Lower lobe of right lung (tissue), 2 donors: ENCODE data around the gene PCBP4. TPM values are rescaled to one million over a fixed set of nuclear protein-coding genes. Genes with fewer than 3 reads are reported as not detected.
"Not testable (repeated sequence)": the region's sequence is repeated elsewhere in the genome, so short reads cannot be mapped to it uniquely, and the experiment has no call there.

ENCODE experiments used
- ATAC-seq, 2 donors: fragments of 200-7000 bp; cut with Tn5 transposase; one replicate each; pipeline ENCODE4 v1.9.1; 2020 to 2022; ENCODE audit warnings: mild to moderate bottlenecking in 2 of 2, moderate library complexity in 2 of 2
- DNase-seq: peaks from one replicate; pipeline ENCODE4 v3.0.0-alpha.2; 2020
- H3K27ac ChIP-seq: fragments of 200-600 bp; one replicate; pipeline ENCODE4 v1.8.0; 2022
- H3K27me3 ChIP-seq: fragments of 200-600 bp; one replicate; pipeline ENCODE4 v1.8.0; 2022; ENCODE audit warnings: low read depth
- H3K36me3 ChIP-seq: fragments of 200-600 bp; one replicate; pipeline ENCODE4 v1.8.0; 2022; ENCODE audit warnings: mild to moderate bottlenecking
- H3K4me1 ChIP-seq: fragments of 200-600 bp; one replicate; pipeline ENCODE4 v1.8.0; 2022
- H3K4me3 ChIP-seq: fragments of 200-600 bp; one replicate; pipeline ENCODE4 v1.8.0; 2022; ENCODE audit warnings: mild to moderate bottlenecking
- H3K9me3 ChIP-seq: fragments of 200-600 bp; one replicate; pipeline ENCODE4 v1.8.0; 2022
- CTCF ChIP-seq: fragments of 200-600 bp; IDR thresholded peaks from one replicate; pipeline ENCODE4 v1.8.0; 2022; ENCODE audit warnings: antibody characterized with exemption, mild to moderate bottlenecking
- intact Hi-C: fragments of 100-400 bp; cut with DNase I; formaldehyde crosslinking; loops from one replicate; pipeline ENCODE4 v1.11.0; 2022
- total RNA-seq: library from RNA; stranded (reverse); fragmentation: NEBNext Ultra II Directional; extraction: Animal tissue kit (Norgen Biotek cat#: 25700); gene quantifications from one replicate; pipeline ENCODE4 v1.2.1, GENCODE V29; 2021
- donor health status: DM: no; HTN: yes; CAD: no; lungs with severe emphysema.

The PCBP4 gene
- total RNA-seq, 1 donor from 2014 or later = 24.6 TPM

- no peak for TF ChIP-seq CTCF
- no peak overlapping the region for H3K4me3 ChIP-seq
- no peaks in the 10 kb centered on the region for H3K27me3 ChIP-seq
- H3K4me1 ChIP-seq = peaks cover 19% of the 10 kb centered on the region
- intact Hi-C loops = no loop called here
- H3K27ac ChIP-seq = no peak overlapping the region
- DNase-seq (no peak), ATAC-seq (no peak)
- H3K36me3 ChIP-seq = peaks cover 40% of the 10 kb centered on the region
- no peaks in the 10 kb centered on the region for H3K9me3 ChIP-seq
These were observed 24.9 kb upstream of the PCBP4 start for GRCh38 chr3:51992017-51992682.

- intact Hi-C loops, H3K9me3 ChIP-seq, H3K27me3 ChIP-seq, DNase-seq, ATAC-seq, H3K27ac ChIP-seq, H3K4me3 ChIP-seq: not testable (repeated sequence)
- peaks cover 19% of the 10 kb centered on the region for H3K4me1 ChIP-seq
- H3K36me3 ChIP-seq = peaks cover 40% of the 10 kb centered on the region
These were observed 23.3 kb upstream of the PCBP4 start for GRCh38 chr3:51990501-51990971.

GRCh38 chr3:51988286-51989146 is 21.3 kb upstream of the PCBP4 start:
- Histone ChIP-seq H3K4me3 (no peak overlapping the region), H3K4me1 (peaks cover 11% of the 10 kb centered on the region), H3K27ac (no peak overlapping the region), H3K36me3 (peaks cover 23% of the 10 kb centered on the region), H3K27me3 (no peaks in the 10 kb centered on the region), H3K9me3 (no peaks in the 10 kb centered on the region)
- intact Hi-C loops = no loop called here
- ATAC-seq (no peak), DNase-seq (no peak)
- no peak for TF ChIP-seq CTCF

- Histone ChIP-seq H3K27ac (no peak overlapping the region), H3K4me1 (peaks cover 15% of the 10 kb centered on the region), H3K4me3 (no peak overlapping the region), H3K36me3 (peaks cover 14% of the 10 kb centered on the region), H3K9me3 (no peaks in the 10 kb centered on the region), H3K27me3 (no peaks in the 10 kb centered on the region)
- intact Hi-C loops = no loop called here
- ATAC-seq (no peak), DNase-seq (no peak)
- no peak for TF ChIP-seq CTCF
These were observed 20.3 kb upstream of the PCBP4 start for GRCh38 chr3:51987568-51987967.

- no peak for TF ChIP-seq CTCF
- H3K27ac ChIP-seq = no peak overlapping the region
- DNase-seq = no peak
- peaks cover under 1% of the 10 kb centered on the region for H3K36me3 ChIP-seq
- H3K27me3 ChIP-seq = no peaks in the 10 kb centered on the region
- ATAC-seq = no peak
- H3K9me3 ChIP-seq = no peaks in the 10 kb centered on the region
- H3K4me1 ChIP-seq = peaks cover 25% of the 10 kb centered on the region
- intact Hi-C loops = no loop called here
- no peak overlapping the region for H3K4me3 ChIP-seq
These were observed 19.0 kb upstream of the PCBP4 start for GRCh38 chr3:51986010-51986947.
